ENCODE data around the gene RABGAP1L. TPM values are rescaled to one million over a fixed set of nuclear protein-coding genes. Genes with fewer than 3 reads are reported as not detected.

Gene RABGAP1L
- total RNA-seq, 4 donors from 2014 or later: 39.3 to 101 (median 63.7) TPM

- Histone ChIP-seq H3K27me3 (no peaks in the 10 kb centered on the region), H3K36me3 (peaks cover 0 to 3% (median 0%) of the 10 kb centered on the region in 4 donors), H3K4me3 (peak overlapping the region in 3 of 4 donors; percentile 11 to 19 (median 14)), H3K9me3 (no peaks in the 10 kb centered on the region), H3K27ac (replicated peaks in 1 of 4) (no peak overlapping the region), H3K4me1 (peaks cover 0 to 3% (median 0%) of the 10 kb centered on the region in 4 donors)
- DNase-seq (ENCODE audit: extremely low spot score): no peak
- intact Hi-C loops (cut with DNase I): no loop called here
- TF ChIP-seq EP300 (IDR thresholded peaks at IDR 0.05) (no peak), POLR2AphosphoS5 (IDR thresholded peaks at IDR 0.05) (no peak), POLR2A (IDR thresholded peaks at IDR 0.05; ENCODE audit: low read depth) (no peak), CTCF (IDR thresholded peaks at IDR 0.05) (no peak)
- 71% methylated on average over 11 of the region's 11 CpGs for WGBS
Measured at GRCh38 chr1:174874331-174875053, 715.2 kb downstream of the RABGAP1L start.

DNA sequence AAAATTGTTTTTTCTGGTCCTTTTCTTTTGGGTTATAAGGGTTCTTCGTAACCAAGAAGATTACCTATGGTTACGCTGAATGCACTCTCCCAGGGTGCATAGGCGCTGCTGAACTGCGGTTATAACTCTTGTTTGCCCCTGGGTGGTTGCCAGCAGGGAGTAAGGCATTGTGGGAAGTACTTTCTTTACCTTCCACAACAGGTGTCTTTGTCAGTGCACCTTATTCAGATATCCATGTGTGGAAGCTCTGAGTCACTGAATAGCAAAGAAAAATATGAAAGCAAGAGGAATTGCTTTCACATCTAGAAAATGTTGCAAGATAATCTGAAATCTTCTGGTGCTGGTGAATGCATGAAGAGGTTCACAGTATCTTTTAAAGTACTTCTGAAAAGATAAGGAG lies 716.0 kb downstream of the RABGAP1L start:
- intact Hi-C loops (cut with DNase I): no loop called here
- no peak for DNase-seq (ENCODE audit: extremely low spot score)
- TF ChIP-seq POLR2A (IDR thresholded peaks at IDR 0.05; ENCODE audit: low read depth) (no peak), EP300 (IDR thresholded peaks at IDR 0.05) (no peak), POLR2AphosphoS5 (IDR thresholded peaks at IDR 0.05) (no peak), CTCF (IDR thresholded peaks at IDR 0.05) (no peak)
- no peak overlapping the region for H3K4me3 ChIP-seq
- peaks cover 0 to 3% (median 0%) of the 10 kb centered on the region in 4 donors for H3K4me1 ChIP-seq
- H3K27me3 ChIP-seq: no peaks in the 10 kb centered on the region
- no peak overlapping the region for H3K27ac ChIP-seq (replicated peaks in 1 of 4)
- no peaks in the 10 kb centered on the region for H3K9me3 ChIP-seq
- peaks cover 0 to 3% (median 0%) of the 10 kb centered on the region in 4 donors for H3K36me3 ChIP-seq
- 78% methylated on average over 4 of the region's 4 CpGs for WGBS

GRCh38 chr1:174877208-174877673 lies 717.9 kb downstream of the RABGAP1L start:
- DNase-seq (ENCODE audit: extremely low spot score): no peak
- TF ChIP-seq POLR2A (IDR thresholded peaks at IDR 0.05; ENCODE audit: low read depth): no peak
- TF ChIP-seq POLR2AphosphoS5 (IDR thresholded peaks at IDR 0.05): no peak
- TF ChIP-seq EP300 (IDR thresholded peaks at IDR 0.05): no peak
- TF ChIP-seq CTCF (IDR thresholded peaks at IDR 0.05): no peak
- peaks cover 0 to 3% (median 0%) of the 10 kb centered on the region in 4 donors for H3K36me3 ChIP-seq
- peak overlapping the region in 1 of 4 donors; percentile 2 for H3K4me3 ChIP-seq
- H3K4me1 ChIP-seq: peaks cover 0 to 3% (median 0%) of the 10 kb centered on the region in 4 donors
- intact Hi-C loops (cut with DNase I): no loop called here
- no peaks in the 10 kb centered on the region for H3K9me3 ChIP-seq
- no peaks in the 10 kb centered on the region for H3K27me3 ChIP-seq
- H3K27ac ChIP-seq (replicated peaks in 1 of 4): no peak overlapping the region
- WGBS: 62% methylated on average over 4 of the region's 4 CpGs

- Histone ChIP-seq H3K36me3 (peaks cover 0 to 3% (median 0%) of the 10 kb centered on the region in 4 donors), H3K4me1 (peaks cover 0 to 10% (median 1%) of the 10 kb centered on the region in 4 donors), H3K27ac (replicated peaks in 1 of 4) (no peak overlapping the region), H3K4me3 (no peak overlapping the region), H3K9me3 (no peaks in the 10 kb centered on the region), H3K27me3 (no peaks in the 10 kb centered on the region)
- no peak for TF ChIP-seq POLR2AphosphoS5 (IDR thresholded peaks at IDR 0.05)
- no peak for TF ChIP-seq EP300 (IDR thresholded peaks at IDR 0.05)
- TF ChIP-seq CTCF (IDR thresholded peaks at IDR 0.05): no peak
- no peak for TF ChIP-seq POLR2A (IDR thresholded peaks at IDR 0.05; ENCODE audit: low read depth)
- intact Hi-C loops (cut with DNase I): loop anchor here (10.0 kb wide), 1 partner anchor 105 kb away; no protein-coding TSS in a partner anchor
- 90% methylated on average over 3 of the region's 3 CpGs for WGBS
- DNase-seq (ENCODE audit: extremely low spot score): no peak
Measured at GRCh38 chr1:174880171-174880570, 720.9 kb downstream of the RABGAP1L start.
